Measurements from ENCODE around the gene LRRC28. TPM values are rescaled to one million over a fixed set of nuclear protein-coding genes. Genes with fewer than 3 reads are reported as not detected.

Gene LRRC28
- total RNA-seq (10 to 100 TPM; 30.1 to 30.9 (median 30.6) TPM), polyA plus RNA-seq (13.7 TPM)
- long read RNA-seq, donor 1, full-length matches to known transcripts: 8 of 22 reads
- long read RNA-seq, donor 1, partial matches to known transcripts: 1 of 22 reads
- long read RNA-seq, donor 1, other reads (novel, unspliced or antisense): 13 of 22 reads
- long read RNA-seq, donor 2, full-length matches to known transcripts: 9 of 25 reads
- long read RNA-seq, donor 2, partial matches to known transcripts: 3 of 25 reads
- long read RNA-seq, donor 2, other reads (novel, unspliced or antisense): 13 of 25 reads
- long read RNA-seq, donor 3, full-length matches to known transcripts: 51 of 95 reads
- long read RNA-seq, donor 3, partial matches to known transcripts: 6 of 95 reads
- long read RNA-seq, donor 3, other reads (novel, unspliced or antisense): 38 of 95 reads
- long read RNA-seq, donor 4, full-length matches to known transcripts: 5 of 12 reads
- long read RNA-seq, donor 4, partial matches to known transcripts: 1 of 12 reads
- long read RNA-seq, donor 4, other reads (novel, unspliced or antisense): 6 of 12 reads

DNA sequence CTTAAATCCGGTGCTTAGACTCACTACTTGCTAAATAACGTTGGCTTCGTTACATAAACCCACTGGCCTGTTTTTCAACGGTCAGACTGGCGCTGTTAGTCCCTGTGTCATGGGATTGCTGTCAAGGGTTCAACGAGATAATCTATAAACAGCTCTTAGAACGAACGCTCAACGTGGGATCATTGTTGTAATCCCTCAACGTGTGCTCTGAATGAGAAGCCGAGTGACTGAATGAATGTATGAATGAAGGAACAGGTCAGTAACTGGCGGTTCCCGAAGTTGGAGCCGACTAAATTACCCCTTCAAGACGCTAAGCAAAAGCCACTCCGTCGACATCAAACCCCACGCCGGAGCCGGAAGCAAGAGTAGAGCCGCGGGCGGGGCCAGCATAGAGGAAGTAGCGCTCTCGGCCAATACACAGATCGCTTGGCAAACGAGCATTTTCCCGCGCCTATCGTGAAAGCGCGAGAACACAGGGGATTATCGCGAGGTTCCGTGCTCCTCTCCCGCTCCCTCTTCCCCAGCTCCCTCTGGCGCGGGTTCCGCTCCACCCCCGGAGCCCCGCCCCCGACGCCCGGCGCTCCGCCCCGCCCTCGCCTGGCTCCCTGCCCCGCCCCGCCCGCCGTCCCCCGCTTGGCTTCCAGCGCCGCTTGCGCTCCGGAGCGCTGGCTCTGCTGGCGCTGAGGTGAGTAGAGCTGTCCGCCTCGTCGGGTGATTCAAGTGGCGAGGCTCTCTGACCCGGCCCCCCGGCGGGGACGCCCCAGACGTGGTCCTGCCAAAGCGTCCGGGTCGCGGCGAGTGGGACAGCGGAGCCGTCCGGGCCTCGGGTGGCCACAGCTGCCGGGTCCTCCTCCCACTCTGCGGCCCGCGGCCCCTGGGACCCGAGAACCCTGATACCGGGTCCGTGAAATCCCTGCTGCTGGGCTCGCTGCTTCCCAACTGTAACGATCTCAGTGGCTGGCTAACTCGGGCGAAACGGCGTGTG, at the start of gene LRRC28:
TSS of gene LRRC28 (plus strand) at position 625 of the 985 bp plus-strand sequence. CDS start 4,477 bp downstream, outside the sequence.
- DNase-seq: peak; percentile 98 to 99 (median 99)
- intact Hi-C loops (cut with DNase I): no loop called here
- H3K27me3 ChIP-seq (ENCODE audit: control insufficient read depth, insufficient read depth): no peaks in the 10 kb centered on the region
- H3K27ac ChIP-seq (ENCODE audit: low read length): peak within 1 kb of the TSS; percentile 100
- H3K9me3 ChIP-seq (ENCODE audit: control insufficient read depth, low read length): no peaks in the 10 kb centered on the region
- H3K4me1 ChIP-seq (ENCODE audit: control insufficient read depth, insufficient read depth, low read length): peaks cover 3% of the 10 kb centered on the region
- under 1% methylated on average over 90 of the region's 90 CpGs for WGBS
- peak within 1 kb of the TSS; percentile 100 for H3K4me3 ChIP-seq (ENCODE audit: low read length)
- ATAC-seq: peak; percentile 95 to 96

DNA sequence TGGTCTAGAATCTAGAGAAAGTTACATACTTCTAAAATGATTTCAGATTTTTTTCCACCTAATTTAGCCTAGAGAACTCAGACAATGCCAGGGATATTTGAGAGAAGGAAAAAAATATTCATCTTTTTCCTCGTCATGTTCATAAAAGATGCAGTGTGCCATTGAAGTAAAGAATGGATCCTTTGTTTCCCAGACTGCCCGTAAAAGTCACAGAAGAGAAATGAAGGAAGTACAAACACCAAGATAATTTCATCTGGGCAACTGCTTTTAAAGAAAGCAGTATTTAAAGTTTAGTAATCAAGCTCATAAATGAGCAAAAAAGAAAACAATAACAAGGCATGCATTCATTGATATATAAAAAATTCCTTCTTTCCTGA, 49.1 kb upstream of the LRRC28 start:
- no peak for DNase-seq
- WGBS: 62% methylated on average over 2 of the region's 2 CpGs
- H3K27me3 ChIP-seq (ENCODE audit: control insufficient read depth, insufficient read depth): no peaks in the 10 kb centered on the region
- intact Hi-C loops (cut with DNase I): no loop called here
- no peak overlapping the region for H3K4me3 ChIP-seq (ENCODE audit: low read length)
- no peak for ATAC-seq
- H3K27ac ChIP-seq (ENCODE audit: low read length): no peak overlapping the region
- H3K4me1 ChIP-seq (ENCODE audit: control insufficient read depth, insufficient read depth, low read length): no peaks in the 10 kb centered on the region
- H3K9me3 ChIP-seq (ENCODE audit: control insufficient read depth, low read length): no peaks in the 10 kb centered on the region

DNA sequence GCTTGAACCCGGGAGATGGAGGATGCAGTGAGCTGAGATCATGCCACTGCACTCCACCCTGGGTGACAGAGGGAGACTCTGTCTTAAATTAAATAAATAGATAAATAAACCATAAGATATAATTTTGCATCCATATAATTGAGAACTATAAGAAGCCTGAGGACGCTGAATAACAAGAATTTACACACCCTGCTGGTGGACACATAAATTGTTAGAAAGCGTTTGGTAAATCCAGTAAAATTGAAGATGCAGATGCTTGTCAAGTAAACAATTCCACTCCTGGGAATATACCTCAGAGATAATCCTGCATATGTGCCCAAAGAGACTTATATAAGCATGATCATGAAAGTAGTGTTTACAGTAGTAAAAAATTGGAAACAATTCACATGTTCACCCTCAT, 43.6 kb upstream of the LRRC28 start:
- Histone ChIP-seq H3K4me3 (ENCODE audit: low read length) (no peak overlapping the region), H3K9me3 (ENCODE audit: control insufficient read depth, low read length) (no peaks in the 10 kb centered on the region), H3K27ac (ENCODE audit: low read length) (no peak overlapping the region), H3K4me1 (ENCODE audit: control insufficient read depth, insufficient read depth, low read length) (no peaks in the 10 kb centered on the region), H3K27me3 (ENCODE audit: control insufficient read depth, insufficient read depth) (no peaks in the 10 kb centered on the region)
- no peak for ATAC-seq
- 87% methylated on average over 3 of the region's 3 CpGs for WGBS
- no peak for DNase-seq
- intact Hi-C loops (cut with DNase I): no loop called here

DNA sequence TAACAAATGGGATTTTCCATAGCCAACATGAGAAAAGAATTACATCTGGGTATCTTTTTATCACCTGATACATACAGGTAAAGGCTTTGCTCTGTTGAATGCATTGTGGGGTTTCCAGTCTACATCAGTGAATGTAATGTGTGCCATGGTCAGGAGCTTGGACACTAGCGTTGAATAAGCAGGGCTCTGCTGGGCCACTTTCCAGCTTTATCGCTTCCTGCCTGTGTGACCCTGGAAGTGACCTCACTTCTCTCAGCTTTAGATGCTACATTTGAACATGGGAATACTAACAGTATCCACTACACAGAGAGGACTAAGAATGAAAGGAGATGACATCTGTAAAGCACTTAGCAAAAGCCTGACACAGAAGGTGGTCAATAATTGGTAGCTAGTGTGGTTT, 42.0 kb upstream of the LRRC28 start:
- intact Hi-C loops (cut with DNase I): no loop called here
- 42% methylated on average over 2 of the region's 2 CpGs for WGBS
- no peaks in the 10 kb centered on the region for H3K27me3 ChIP-seq (ENCODE audit: control insufficient read depth, insufficient read depth)
- no peaks in the 10 kb centered on the region for H3K9me3 ChIP-seq (ENCODE audit: control insufficient read depth, low read length)
- DNase-seq (peak in 2 of 3 donors; percentile 27 to 65), ATAC-seq (peak; percentile 53 to 72)
- peak overlapping the region; percentile 52 for H3K27ac ChIP-seq (ENCODE audit: low read length)
- no peak overlapping the region for H3K4me3 ChIP-seq (ENCODE audit: low read length)
- no peaks in the 10 kb centered on the region for H3K4me1 ChIP-seq (ENCODE audit: control insufficient read depth, insufficient read depth, low read length)

DNA sequence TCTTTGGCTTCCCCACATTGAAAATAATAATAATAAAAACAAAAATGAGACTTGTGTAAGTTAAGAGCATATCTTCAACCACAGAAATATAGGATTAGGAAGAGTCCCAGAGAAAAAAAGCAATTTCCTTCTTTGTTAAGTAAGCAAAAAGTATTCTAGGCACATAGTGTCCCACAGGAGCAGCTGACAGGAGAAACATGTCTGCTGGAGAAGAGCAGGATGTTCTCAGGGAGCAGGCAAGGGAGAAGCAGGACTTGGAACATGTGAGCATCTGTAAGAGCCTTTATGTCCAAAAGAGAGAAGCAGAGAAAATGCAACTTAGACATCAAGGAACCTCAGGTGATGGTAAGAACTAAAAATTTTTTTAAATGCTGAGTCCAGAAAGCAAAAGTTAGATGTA, 40.9 kb upstream of the LRRC28 start:
- Histone ChIP-seq H3K9me3 (ENCODE audit: control insufficient read depth, low read length) (no peaks in the 10 kb centered on the region), H3K4me3 (ENCODE audit: low read length) (no peak overlapping the region), H3K27me3 (ENCODE audit: control insufficient read depth, insufficient read depth) (no peaks in the 10 kb centered on the region), H3K27ac (ENCODE audit: low read length) (peak overlapping the region; percentile 37), H3K4me1 (ENCODE audit: control insufficient read depth, insufficient read depth, low read length) (no peaks in the 10 kb centered on the region)
- DNase-seq (no peak), ATAC-seq (no peak)
- intact Hi-C loops (cut with DNase I): loop anchor here (5.0 to 10.0 kb wide), 4 partner anchors 38 to 346 kb away; no protein-coding TSS in a partner anchor

DNA sequence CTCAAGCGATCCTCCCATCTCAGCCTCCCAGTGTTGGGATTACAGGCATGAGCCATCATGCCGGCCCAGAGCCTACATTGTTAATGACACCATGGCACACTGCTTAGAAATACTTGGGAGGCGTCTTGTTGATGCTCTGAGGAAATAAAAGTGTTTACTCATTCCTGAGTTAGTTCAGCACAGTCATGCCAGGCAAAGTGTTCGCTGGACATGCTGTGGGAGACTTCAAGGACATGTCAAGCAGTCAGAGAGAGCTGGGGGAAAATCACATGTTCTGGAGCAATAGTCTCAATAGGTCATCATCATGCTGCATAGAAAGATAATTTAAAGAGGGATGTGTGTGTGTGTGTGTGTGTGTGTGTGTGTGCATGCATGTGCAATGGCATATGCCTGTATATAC, 39.4 kb upstream of the LRRC28 start:
- WGBS: 67% methylated on average over 4 of the region's 4 CpGs
- intact Hi-C loops (cut with DNase I): loop anchor here (2.0 to 10.0 kb wide), 7 partner anchors 40 to 347 kb away; partner anchors contain the start of gene SYNM (in 1 of the 4)
- Histone ChIP-seq H3K27me3 (ENCODE audit: control insufficient read depth, insufficient read depth) (no peaks in the 10 kb centered on the region), H3K4me3 (ENCODE audit: low read length) (no peak overlapping the region), H3K4me1 (ENCODE audit: control insufficient read depth, insufficient read depth, low read length) (no peaks in the 10 kb centered on the region), H3K27ac (ENCODE audit: low read length) (peak overlapping the region; percentile 75), H3K9me3 (ENCODE audit: control insufficient read depth, low read length) (no peaks in the 10 kb centered on the region)
- ATAC-seq (peak; percentile 45 to 49), DNase-seq (no peak)

DNA sequence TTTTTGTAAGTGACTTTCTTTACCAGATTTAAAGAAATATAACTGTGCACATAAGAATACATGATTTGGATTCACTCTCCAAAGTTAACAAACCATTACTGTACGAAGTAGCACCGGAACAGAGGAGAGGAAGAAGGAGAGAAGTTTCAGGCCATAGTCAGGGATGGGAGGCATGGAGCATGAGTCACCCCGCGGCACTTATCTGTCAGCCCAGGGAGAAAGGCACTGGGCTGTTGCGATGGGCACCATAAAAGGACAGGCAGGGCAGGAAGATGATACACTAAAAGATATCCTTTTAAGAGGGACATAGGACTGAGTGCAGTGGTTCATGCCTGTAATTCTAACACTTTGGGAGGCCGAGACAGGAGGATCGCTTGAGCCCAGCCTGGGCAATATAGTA, 38.9 kb upstream of the LRRC28 start:
- DNase-seq: peak in 1 of 3 donors; percentile 26
- peak; percentile 76 to 85 for ATAC-seq
- no peak overlapping the region for H3K4me3 ChIP-seq (ENCODE audit: low read length)
- no peaks in the 10 kb centered on the region for H3K27me3 ChIP-seq (ENCODE audit: control insufficient read depth, insufficient read depth)
- no peaks in the 10 kb centered on the region for H3K9me3 ChIP-seq (ENCODE audit: control insufficient read depth, low read length)
- no peaks in the 10 kb centered on the region for H3K4me1 ChIP-seq (ENCODE audit: control insufficient read depth, insufficient read depth, low read length)
- intact Hi-C loops (cut with DNase I): loop anchor here (2.0 to 10.0 kb wide), 7 partner anchors 40 to 348 kb away; partner anchors contain the start of gene SYNM (in 1 of the 4)
- WGBS: 68% methylated on average over 7 of the region's 7 CpGs
- peak overlapping the region; percentile 90 for H3K27ac ChIP-seq (ENCODE audit: low read length)

DNA sequence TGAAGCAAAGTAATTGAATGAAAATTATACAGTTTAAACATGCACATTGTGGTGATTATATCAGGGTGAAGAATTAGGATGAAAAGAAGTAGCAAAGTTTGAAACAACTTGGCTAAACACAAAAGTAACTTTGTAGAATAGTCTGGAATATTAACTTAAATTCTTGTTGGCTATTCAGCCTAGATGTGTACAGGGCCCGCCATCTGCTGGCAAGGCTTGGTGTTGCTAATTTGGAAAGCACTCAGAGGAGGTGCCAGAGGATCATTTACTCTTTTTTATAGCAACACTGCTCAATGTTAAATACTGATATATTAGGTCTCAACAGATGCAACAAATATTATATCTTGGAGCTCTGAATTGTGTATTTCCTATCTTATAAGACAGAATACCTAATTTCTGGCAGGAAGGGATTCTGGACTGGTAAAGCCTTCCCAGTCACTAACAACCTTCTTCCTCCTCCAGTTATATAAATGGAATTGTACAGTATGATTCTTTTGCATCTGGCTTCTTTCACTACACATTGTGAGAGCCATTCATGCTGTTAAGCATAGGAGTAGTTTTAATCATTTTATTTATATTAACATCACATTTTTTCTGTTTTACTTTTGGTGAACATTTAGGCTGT, 38.0 kb upstream of the LRRC28 start:
- peak; percentile 81 to 95 (median 88) for DNase-seq
- Histone ChIP-seq H3K27me3 (ENCODE audit: control insufficient read depth, insufficient read depth) (no peaks in the 10 kb centered on the region), H3K27ac (ENCODE audit: low read length) (no peak overlapping the region), H3K4me1 (ENCODE audit: control insufficient read depth, insufficient read depth, low read length) (no peaks in the 10 kb centered on the region), H3K4me3 (ENCODE audit: low read length) (no peak overlapping the region), H3K9me3 (ENCODE audit: control insufficient read depth, low read length) (no peaks in the 10 kb centered on the region)
- intact Hi-C loops (cut with DNase I): loop anchor here (2.0 to 10.0 kb wide), 7 partner anchors 41 to 348 kb away; partner anchors contain the start of gene SYNM (in 1 of the 4)
- 5% methylated on average over 1 of the region's 1 CpG for WGBS
- ATAC-seq: peak; percentile 82 to 83

DNA sequence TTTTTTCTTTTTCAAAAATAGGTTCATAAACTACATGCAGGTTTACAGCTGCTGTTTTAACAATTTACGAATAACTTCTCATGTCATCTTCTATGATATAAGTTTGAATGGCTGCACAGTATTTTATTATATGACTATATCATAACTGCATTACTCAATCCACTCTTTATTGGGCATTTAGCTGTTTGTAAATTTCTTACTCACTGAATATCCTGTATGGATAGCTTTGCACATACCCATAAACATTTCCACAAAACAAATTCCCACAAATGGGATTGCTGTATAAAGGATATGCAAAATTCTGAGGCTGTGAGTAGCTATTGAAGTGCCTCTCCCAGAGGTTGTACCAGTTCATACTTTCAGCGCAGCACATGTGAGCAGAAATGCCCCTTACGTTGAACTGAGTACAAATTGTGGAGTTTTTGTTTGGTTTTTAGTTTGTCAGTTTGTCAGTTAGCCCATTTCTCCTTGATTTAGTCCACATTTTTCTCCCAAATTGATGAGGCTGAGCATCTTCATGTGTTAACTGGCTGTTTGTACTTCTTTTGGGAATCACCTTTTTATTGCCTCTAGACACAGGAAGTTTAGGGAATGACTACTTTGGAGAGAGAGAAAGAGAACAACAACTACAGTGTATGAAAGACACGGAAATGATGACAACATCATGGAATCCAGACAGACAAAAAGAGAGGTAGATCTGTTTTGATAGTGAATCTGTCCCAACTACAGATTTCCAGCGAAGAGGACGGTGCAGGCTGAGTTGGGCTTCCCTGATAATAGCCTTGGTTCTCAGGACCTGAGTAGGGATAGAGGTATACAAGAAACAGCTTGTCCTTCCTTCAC, 26.7 kb upstream of the LRRC28 start:
- Histone ChIP-seq H3K27ac (ENCODE audit: low read length) (no peak overlapping the region), H3K4me3 (ENCODE audit: low read length) (no peak overlapping the region), H3K4me1 (ENCODE audit: control insufficient read depth, insufficient read depth, low read length) (no peaks in the 10 kb centered on the region), H3K27me3 (ENCODE audit: control insufficient read depth, insufficient read depth) (no peaks in the 10 kb centered on the region), H3K9me3 (ENCODE audit: control insufficient read depth, low read length) (no peaks in the 10 kb centered on the region)
- 93% methylated on average over 6 of the region's 6 CpGs for WGBS
- ATAC-seq (no peak), DNase-seq (no peak)
- intact Hi-C loops (cut with DNase I): no loop called here

DNA sequence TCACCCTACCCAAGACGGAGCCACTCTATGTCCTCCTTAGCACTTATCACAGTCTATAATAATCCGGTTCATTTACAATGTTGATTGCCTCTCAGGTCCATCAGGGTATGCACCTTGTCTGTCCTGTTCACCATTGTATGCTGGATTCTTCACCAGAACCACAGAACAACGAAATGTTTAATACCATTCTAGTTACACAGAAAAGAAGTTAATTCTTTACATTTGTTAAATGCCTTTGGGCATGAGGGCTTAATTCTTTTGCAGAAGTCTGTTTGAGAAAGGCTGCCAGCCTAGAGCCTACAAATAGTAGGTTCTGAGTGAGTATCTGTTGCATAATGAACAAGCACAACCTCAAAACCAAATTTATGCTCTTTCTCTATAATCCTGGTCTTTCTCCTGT, 24.5 kb upstream of the LRRC28 start:
- intact Hi-C loops (cut with DNase I): no loop called here
- WGBS: 59% methylated on average over 3 of the region's 3 CpGs
- no peak for DNase-seq

More for the DNA sequence above, 24.5 kb upstream of the LRRC28 start:
- Histone ChIP-seq H3K27me3 (ENCODE audit: control insufficient read depth, insufficient read depth) (no peaks in the 10 kb centered on the region), H3K27ac (ENCODE audit: low read length) (no peak overlapping the region), H3K4me1 (ENCODE audit: control insufficient read depth, insufficient read depth, low read length) (no peaks in the 10 kb centered on the region), H3K9me3 (ENCODE audit: control insufficient read depth, low read length) (no peaks in the 10 kb centered on the region), H3K4me3 (ENCODE audit: low read length) (no peak overlapping the region)
- no peak for ATAC-seq

Data from right cardiac atrium (tissue), 5 donors.